Measurements from ENCODE around the gene CHST11.

DNA sequence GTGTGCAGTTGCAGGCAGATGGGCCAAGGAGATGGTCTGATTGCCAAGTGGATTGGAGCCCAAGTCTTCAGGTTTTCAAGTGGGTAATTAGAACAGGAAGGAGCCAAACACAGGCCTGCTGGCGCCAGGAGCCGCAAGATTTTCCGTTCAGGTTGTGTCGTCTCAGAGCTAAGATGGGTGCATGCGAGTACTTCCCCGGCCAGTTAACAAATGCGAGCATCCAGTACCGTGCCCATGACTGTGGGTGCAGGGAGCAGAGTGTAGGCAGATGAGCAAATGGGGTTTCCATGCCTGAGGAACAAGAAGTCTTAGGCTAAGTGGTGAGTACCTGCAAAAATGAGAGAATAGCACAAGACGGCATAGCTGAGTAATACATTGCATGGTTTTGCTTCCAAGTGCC is 90.5 kb downstream of the CHST11 start:
- TF ChIP-seq, protein P1, sequence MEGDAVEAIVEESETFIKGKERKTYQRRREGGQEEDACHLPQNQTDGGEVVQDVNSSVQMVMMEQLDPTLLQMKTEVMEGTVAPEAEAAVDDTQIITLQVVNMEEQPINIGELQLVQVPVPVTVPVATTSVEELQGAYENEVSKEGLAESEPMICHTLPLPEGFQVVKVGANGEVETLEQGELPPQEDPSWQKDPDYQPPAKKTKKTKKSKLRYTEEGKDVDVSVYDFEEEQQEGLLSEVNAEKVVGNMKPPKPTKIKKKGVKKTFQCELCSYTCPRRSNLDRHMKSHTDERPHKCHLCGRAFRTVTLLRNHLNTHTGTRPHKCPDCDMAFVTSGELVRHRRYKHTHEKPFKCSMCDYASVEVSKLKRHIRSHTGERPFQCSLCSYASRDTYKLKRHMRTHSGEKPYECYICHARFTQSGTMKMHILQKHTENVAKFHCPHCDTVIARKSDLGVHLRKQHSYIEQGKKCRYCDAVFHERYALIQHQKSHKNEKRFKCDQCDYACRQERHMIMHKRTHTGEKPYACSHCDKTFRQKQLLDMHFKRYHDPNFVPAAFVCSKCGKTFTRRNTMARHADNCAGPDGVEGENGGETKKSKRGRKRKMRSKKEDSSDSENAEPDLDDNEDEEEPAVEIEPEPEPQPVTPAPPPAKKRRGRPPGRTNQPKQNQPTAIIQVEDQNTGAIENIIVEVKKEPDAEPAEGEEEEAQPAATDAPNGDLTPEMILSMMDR (conservative IDR thresholded peaks at IDR 0.05; ENCODE audit: low read depth, low read length) = no peak
- TF ChIP-seq EZH2 (IDR thresholded peaks at IDR 0.05; ENCODE audit: borderline replicate concordance, low read depth, low read length, poor library complexity, severe bottlenecking) = no peak

Data from A673 (cell line).